AG04450 (cell line): ENCODE measurements around the gene SGO1. TPM values are rescaled to one million over a fixed set of nuclear protein-coding genes. Genes with fewer than 3 reads are reported as not detected.
"Not testable (repeated sequence)": the region's sequence is repeated elsewhere in the genome, so short reads cannot be mapped to it uniquely, and the experiment has no call there.

Experiments
- CTCF ChIA-PET: fragments of 300-600, 350-600 bp; formaldehyde crosslinking; extraction: SDS; loops from one replicate; lab custom pipeline; 2022; ENCODE audit warnings: antibody characterized with exemption, inconsistent platforms; lab: Charles Lee
- POLR2A ChIA-PET: fragments of 350-600 bp; formaldehyde crosslinking; extraction: SDS; loops from one replicate; lab custom pipeline; 2021; ENCODE audit warnings: antibody characterized with exemption, inconsistent platforms; lab: Yijun Ruan, JAX
- DNase-seq: peaks from one replicate; pipeline ENCODE4 v3.0.0-alpha.2; 2011; ENCODE audit warnings: low read depth, low spot score
- H3K27ac ChIP-seq: one replicate; pipeline ENCODE4 v1.5.1; 2012; ENCODE audit warnings: low read depth, low read length, control low read depth
- H3K27me3 ChIP-seq: one replicate; pipeline ENCODE4 v1.6.0; 2012; ENCODE audit warnings: low read length; ENCODE audit not compliant: control insufficient read depth, insufficient read depth
- H3K4me3 ChIP-seq: 2 replicates; pipeline ENCODE4 v1.5.1; 2011; ENCODE audit warnings: mild to moderate bottlenecking, low read depth, low read length, control low read depth
- H3K9me3 ChIP-seq: 2 replicates; pipeline ENCODE4 v1.5.1; 2012; ENCODE audit warnings: low read length; ENCODE audit not compliant: control insufficient read depth, insufficient read depth
- polyA plus RNA-seq: library from polyadenylated mRNA; depleted of rRNA; stranded (reverse); fragments of >200 nt; gene quantifications from 2 replicates; pipeline ENCODE4 v1.2.3, GENCODE V29; 2011
- TF ChIP-seq, protein P1 (sequence below): IDR thresholded peaks from 2 replicates; pipeline ENCODE4 v1.5.1; 2011; ENCODE audit warnings: low read depth, low read length, control low read depth, inconsistent platforms

The SGO1 gene
- polyA plus RNA-seq, 1 experiment, result 2.2 TPM

DNA sequence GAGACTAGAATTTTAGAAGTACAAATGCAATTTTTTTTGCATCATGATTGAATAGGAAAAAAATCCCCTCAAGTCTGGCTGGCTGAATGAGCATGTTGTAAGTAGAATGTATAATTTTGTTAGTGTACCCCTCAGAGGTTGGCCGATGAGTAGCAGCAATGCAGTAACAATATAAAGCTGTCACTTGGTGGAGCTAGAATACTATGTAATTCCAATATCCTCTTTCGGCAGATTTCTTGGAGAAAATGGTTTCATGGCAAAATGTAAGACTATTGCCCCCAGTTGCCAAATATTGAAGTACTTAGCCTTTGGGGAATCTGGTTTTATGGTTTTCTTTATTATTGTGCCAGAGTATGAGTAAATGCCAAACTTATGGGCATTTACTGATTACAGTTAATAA, 39.8 kb upstream of the SGO1 start:
- no peak overlapping the region for H3K4me3 ChIP-seq
- POLR2A ChIA-PET, result no interaction called here
- TF ChIP-seq, protein P1, sequence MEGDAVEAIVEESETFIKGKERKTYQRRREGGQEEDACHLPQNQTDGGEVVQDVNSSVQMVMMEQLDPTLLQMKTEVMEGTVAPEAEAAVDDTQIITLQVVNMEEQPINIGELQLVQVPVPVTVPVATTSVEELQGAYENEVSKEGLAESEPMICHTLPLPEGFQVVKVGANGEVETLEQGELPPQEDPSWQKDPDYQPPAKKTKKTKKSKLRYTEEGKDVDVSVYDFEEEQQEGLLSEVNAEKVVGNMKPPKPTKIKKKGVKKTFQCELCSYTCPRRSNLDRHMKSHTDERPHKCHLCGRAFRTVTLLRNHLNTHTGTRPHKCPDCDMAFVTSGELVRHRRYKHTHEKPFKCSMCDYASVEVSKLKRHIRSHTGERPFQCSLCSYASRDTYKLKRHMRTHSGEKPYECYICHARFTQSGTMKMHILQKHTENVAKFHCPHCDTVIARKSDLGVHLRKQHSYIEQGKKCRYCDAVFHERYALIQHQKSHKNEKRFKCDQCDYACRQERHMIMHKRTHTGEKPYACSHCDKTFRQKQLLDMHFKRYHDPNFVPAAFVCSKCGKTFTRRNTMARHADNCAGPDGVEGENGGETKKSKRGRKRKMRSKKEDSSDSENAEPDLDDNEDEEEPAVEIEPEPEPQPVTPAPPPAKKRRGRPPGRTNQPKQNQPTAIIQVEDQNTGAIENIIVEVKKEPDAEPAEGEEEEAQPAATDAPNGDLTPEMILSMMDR, result peak; percentile 21
- no peaks in the 10 kb centered on the region for H3K27me3 ChIP-seq
- no peak for DNase-seq
- no peak overlapping the region for H3K27ac ChIP-seq
- CTCF ChIA-PET, result interaction anchor here (0.6 to 1.0 kb wide), 2 partner anchors 991 to 1194 kb away, joined by 3 to 4 read pairs; no protein-coding TSS in a partner anchor
- H3K9me3 ChIP-seq, result no peaks in the 10 kb centered on the region

- H3K4me3 ChIP-seq, result no peak overlapping the region
- no peaks in the 10 kb centered on the region for H3K27me3 ChIP-seq
- H3K27ac ChIP-seq, result no peak overlapping the region
- ChIA-PET POLR2A (no interaction called here), CTCF (no interaction called here)
- TF ChIP-seq, protein P1, result no peak
- H3K9me3 ChIP-seq, result no peaks in the 10 kb centered on the region
- DNase-seq, result no peak
Measured at GRCh38 chr3:20222274-20222673, 36.3 kb upstream of the SGO1 start.

DNA sequence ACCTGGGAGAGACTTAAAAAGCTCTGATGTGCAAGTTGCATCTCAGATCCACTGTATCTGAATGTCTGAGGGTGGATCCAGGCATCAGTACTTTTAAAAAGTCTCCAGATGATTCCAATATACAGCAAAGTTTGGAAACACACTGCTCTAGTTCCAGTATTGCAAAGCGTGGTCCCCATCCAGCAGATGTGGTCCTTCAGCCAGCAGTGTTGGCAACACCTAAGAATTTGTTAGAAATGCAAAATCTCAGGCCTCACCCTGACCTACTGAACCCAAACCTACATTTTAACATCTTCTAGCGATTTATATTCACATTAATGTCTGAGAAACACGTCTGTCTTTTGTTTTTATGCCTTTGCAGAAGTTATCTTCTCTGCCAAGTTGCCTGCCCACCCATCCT, 32.2 kb upstream of the SGO1 start:
- H3K27me3 ChIP-seq, result no peaks in the 10 kb centered on the region
- no peak for DNase-seq
- no peaks in the 10 kb centered on the region for H3K9me3 ChIP-seq
- CTCF ChIA-PET, result no interaction called here
- H3K27ac ChIP-seq, result no peak overlapping the region
- POLR2A ChIA-PET, result no interaction called here
- TF ChIP-seq, protein P1, result no peak
- no peak overlapping the region for H3K4me3 ChIP-seq

DNA sequence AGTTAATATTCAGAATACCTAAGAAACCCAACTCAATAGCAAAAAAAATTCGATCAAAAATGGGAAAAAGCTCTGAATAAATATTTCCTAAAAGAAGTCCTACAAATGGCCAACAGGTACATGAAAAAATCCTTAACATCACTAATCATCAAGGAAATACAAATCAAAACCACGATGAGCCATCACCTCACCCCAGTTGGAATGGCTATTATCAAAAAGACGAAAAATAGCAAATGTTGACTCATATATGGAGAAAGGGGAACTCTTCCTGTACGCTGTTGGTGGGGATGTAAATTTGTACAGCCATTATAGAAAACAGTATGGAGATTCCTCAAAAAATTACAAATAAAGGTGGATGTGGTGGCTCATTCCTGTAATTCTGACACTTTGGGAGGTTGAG, 29.6 kb upstream of the SGO1 start:
- ChIA-PET CTCF (no interaction called here), POLR2A (no interaction called here)
- no peak overlapping the region for H3K27ac ChIP-seq
- no peaks in the 10 kb centered on the region for H3K27me3 ChIP-seq
- H3K9me3 ChIP-seq, result no peaks in the 10 kb centered on the region
- TF ChIP-seq, protein P1, result no peak
- DNase-seq, result no peak
- no peak overlapping the region for H3K4me3 ChIP-seq

DNA sequence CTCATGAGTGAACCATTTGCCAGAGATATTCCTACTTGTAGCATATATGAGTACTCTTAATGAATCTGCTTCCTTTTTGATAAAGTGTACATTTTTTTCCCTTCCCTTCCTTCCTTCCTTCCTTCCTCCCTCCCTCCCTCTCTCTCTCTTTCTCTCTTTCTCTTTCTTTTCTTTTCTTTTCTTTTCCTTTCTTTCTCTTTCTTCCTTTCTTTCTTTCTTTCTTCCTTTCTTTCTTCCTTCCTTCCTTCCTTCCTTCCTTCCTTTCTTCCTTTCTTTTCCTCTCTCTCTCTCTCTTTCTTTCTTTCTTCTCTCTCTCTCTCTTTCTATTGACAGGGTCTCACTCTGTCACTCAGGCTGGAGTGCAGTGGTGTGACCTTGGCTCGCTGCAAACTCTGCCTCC, 27.5 kb upstream of the SGO1 start:
- POLR2A ChIA-PET, CTCF ChIA-PET, H3K9me3 ChIP-seq, DNase-seq, H3K27me3 ChIP-seq, H3K4me3 ChIP-seq, H3K27ac ChIP-seq: not testable (repeated sequence)

- H3K27me3 ChIP-seq, H3K27ac ChIP-seq, H3K9me3 ChIP-seq, DNase-seq, H3K4me3 ChIP-seq, CTCF ChIA-PET, POLR2A ChIA-PET: not testable (repeated sequence)
Measured at GRCh38 chr3:20207945-20208344, 21.9 kb upstream of the SGO1 start.

- H3K4me3 ChIP-seq, H3K9me3 ChIP-seq, POLR2A ChIA-PET, DNase-seq, H3K27ac ChIP-seq, CTCF ChIA-PET, H3K27me3 ChIP-seq: not testable (repeated sequence)
Measured at GRCh38 chr3:20205898-20206297, 19.9 kb upstream of the SGO1 start.
